Panc1 (cell line): ENCODE results near the gene HERC6.

Experiments
- CTCF ChIP-seq: fragments of 450-650 bp; IDR thresholded peaks from 2 replicates; pipeline ENCODE4 v1.5.1; 2017; ENCODE audit warnings: mild to moderate bottlenecking
- REST ChIP-seq, 2 experiments: IDR thresholded peaks; 2 replicates each; pipeline ENCODE4 v1.6.1; 2011 to 2012; ENCODE audit warnings: low read depth in 2 of 2, control low read depth in 1 of 2, low read length in 1 of 2, mild to moderate bottlenecking in 1 of 2, moderate library complexity in 1 of 2; ENCODE audit not compliant: insufficient read depth in 1 of 2
- SIN3A ChIP-seq: IDR thresholded peaks from 2 replicates; pipeline ENCODE4 v1.6.1; 2012; ENCODE audit warnings: low read depth, mild to moderate bottlenecking, low read length, moderate library complexity, borderline replicate concordance; ENCODE audit not compliant: insufficient read depth

GRCh38 chr4:88442689-88443191, 64.1 kb downstream of the HERC6 start:
- TF ChIP-seq REST (IDR thresholded peaks at IDR 0.05; ENCODE audit: insufficient read depth in 1 of 2, low read depth in 2 of 2, low read length in 1 of 2) (no peak), CTCF (no peak), SIN3A (no peak)
